ENCODE data around the gene PRKCA.

DNA sequence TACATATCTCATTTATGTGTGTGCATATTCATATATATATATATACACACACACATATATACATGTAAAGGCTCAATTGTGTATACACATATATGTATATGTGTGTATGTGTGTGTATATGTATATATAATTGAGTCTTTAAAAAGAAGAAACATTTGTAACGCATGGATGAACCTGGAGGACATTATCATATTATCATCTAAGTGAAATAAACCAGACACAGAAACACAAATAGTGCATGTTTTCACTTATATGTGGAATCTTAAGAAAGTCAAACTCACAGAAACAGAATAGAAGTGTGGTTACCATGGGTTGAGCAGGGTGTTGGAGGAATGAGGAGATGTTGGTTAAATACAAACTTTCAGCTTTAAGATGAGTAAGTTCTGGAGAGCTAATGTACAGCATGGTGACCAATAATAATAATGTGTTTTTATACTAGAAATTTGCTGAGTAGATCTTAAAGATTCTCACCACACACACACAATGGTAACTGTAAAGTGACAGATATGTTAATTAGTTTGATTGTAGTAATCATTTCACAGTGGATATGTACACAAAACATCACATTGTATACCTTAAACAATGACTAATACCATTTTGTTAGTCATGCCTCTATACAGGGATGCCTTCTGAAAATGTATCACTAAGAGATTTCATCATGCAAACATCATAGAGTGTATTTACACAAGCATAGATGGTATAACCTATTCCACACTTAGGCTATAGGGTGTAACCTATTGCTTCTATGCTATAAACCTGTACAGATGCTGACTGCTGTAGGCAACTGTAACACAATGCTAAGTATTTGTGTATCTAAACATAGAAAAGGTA lies 399.9 kb downstream of the PRKCA start:
- TF ChIP-seq, protein P1, sequence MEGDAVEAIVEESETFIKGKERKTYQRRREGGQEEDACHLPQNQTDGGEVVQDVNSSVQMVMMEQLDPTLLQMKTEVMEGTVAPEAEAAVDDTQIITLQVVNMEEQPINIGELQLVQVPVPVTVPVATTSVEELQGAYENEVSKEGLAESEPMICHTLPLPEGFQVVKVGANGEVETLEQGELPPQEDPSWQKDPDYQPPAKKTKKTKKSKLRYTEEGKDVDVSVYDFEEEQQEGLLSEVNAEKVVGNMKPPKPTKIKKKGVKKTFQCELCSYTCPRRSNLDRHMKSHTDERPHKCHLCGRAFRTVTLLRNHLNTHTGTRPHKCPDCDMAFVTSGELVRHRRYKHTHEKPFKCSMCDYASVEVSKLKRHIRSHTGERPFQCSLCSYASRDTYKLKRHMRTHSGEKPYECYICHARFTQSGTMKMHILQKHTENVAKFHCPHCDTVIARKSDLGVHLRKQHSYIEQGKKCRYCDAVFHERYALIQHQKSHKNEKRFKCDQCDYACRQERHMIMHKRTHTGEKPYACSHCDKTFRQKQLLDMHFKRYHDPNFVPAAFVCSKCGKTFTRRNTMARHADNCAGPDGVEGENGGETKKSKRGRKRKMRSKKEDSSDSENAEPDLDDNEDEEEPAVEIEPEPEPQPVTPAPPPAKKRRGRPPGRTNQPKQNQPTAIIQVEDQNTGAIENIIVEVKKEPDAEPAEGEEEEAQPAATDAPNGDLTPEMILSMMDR (IDR thresholded peaks at IDR 0.05): no peak
- no peak for TF ChIP-seq POLR2A (IDR thresholded peaks at IDR 0.05)
